Adrenal gland (tissue), 5 donors: ENCODE data around the gene DUSP8.

Experiments
- CTCF ChIP-seq, 6 experiments: fragments of 450-650 bp in 4 of 6; fragments of 200-600 bp in 2 of 6; sonication (generic) in 1 of 6; IDR thresholded peaks; 1 replicate in 5 of 6; 2 replicates in 1 of 6; pipeline versions ENCODE4 v1.5.1 to v1.8.0; 2016 to 2021; ENCODE audit warnings: antibody characterized with exemption in 6 of 6, mild to moderate bottlenecking in 2 of 6, moderate library complexity in 1 of 6
- POLR2A ChIP-seq, 2 donors: fragments of 450-650 bp; IDR thresholded peaks; one replicate each; pipeline ENCODE4 v1.6.1; 2017; ENCODE audit warnings: antibody characterized with exemption in 2 of 2, mild to moderate bottlenecking in 2 of 2, moderate library complexity in 1 of 2
- donor health status: DM: no; HTN: no; CAD: no.

- TF ChIP-seq CTCF (IDR thresholded peaks at IDR 0.05), result no peak
- no peak for TF ChIP-seq POLR2A (IDR thresholded peaks at IDR 0.05)
These were observed 33.9 kb downstream of the DUSP8 start for GRCh38 chr11:1538153-1538552.
